Measurements from ENCODE around the gene CREG1.

GRCh38 chr1:167567663-167568062 is 14.1 kb upstream of the CREG1 start:
- TF ChIP-seq, protein P1, sequence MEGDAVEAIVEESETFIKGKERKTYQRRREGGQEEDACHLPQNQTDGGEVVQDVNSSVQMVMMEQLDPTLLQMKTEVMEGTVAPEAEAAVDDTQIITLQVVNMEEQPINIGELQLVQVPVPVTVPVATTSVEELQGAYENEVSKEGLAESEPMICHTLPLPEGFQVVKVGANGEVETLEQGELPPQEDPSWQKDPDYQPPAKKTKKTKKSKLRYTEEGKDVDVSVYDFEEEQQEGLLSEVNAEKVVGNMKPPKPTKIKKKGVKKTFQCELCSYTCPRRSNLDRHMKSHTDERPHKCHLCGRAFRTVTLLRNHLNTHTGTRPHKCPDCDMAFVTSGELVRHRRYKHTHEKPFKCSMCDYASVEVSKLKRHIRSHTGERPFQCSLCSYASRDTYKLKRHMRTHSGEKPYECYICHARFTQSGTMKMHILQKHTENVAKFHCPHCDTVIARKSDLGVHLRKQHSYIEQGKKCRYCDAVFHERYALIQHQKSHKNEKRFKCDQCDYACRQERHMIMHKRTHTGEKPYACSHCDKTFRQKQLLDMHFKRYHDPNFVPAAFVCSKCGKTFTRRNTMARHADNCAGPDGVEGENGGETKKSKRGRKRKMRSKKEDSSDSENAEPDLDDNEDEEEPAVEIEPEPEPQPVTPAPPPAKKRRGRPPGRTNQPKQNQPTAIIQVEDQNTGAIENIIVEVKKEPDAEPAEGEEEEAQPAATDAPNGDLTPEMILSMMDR (conservative IDR thresholded peaks at IDR 0.05; ENCODE audit: low read depth in 2 of 2), result no peak
- no peak for TF ChIP-seq POLR2AphosphoS5 (IDR thresholded peaks at IDR 0.05; ENCODE audit: low read depth)
- no peak for TF ChIP-seq NANOG (IDR thresholded peaks at IDR 0.05; ENCODE audit: borderline replicate concordance)
- no peak for TF ChIP-seq ZNF114 (CRISPR knock-in tag; IDR thresholded peaks at IDR 0.05)
- TF ChIP-seq EZH2phosphoT487 (IDR thresholded peaks at IDR 0.05; ENCODE audit: unreplicated experiment), result no peak
- no peak for TF ChIP-seq EZH2 (IDR thresholded peaks at IDR 0.05; ENCODE audit: low read depth, unreplicated experiment)

Measured in GM23338 (cell line).